Neural progenitor cell (in vitro differentiated cells): Measurements from ENCODE around the gene DNAJC18.

ENCODE experiments used
- CTCF ChIP-seq: fragments of 200-600 bp; sonication (generic); IDR thresholded peaks from 2 replicates; pipeline ENCODE4 v1.5.1; 2017; ENCODE audit warnings: antibody characterized with exemption, mild to moderate bottlenecking
- EZH2 ChIP-seq: fragments of 200-600 bp; sonication (generic); IDR thresholded peaks from 2 replicates; pipeline ENCODE4 v1.6.1; 2017; ENCODE audit warnings: antibody characterized with exemption, mild to moderate bottlenecking, moderate library complexity

GRCh38 chr5:139413963-139414362, 25.4 kb downstream of the DNAJC18 start:
- TF ChIP-seq CTCF (no peak), EZH2 (no peak)
